Articular chondrocyte of knee joint (primary cell): Measurements from ENCODE around the gene CLEC18C. TPM values are rescaled to one million over a fixed set of nuclear protein-coding genes. Genes with fewer than 3 reads are reported as not detected.

ENCODE experiments used
- small RNA-seq: library from RNA; depleted of rRNA; stranded (forward); fragments of <200 nt; gene quantifications from one replicate; pipeline ENCODE3, GENCODE V24; 2012
- total RNA-seq: library from RNA; depleted of rRNA; stranded (reverse); fragments of >200 nt; gene quantifications from 2 replicates; pipeline ENCODE4 v1.2.3, GENCODE V29; 2012

Gene CLEC18C
- total RNA-seq = 0.13 and 0.22 TPM in 2 replicates

GRCh38 chr16:70173212-70173837 lies at the start of gene CLEC18C:
CLEC18C (plus strand) TSS chr16:70173787; CDS start chr16:70174279, 492 bp downstream.

Small RNA genes lying within 50 kb of the gene (small RNA-seq; reads per million reads assigned to genes)
- not detected for gene AC009060.2

Other genes starting within 250 kb of the CLEC18C start
- gene CLEC18A, start 222.5 kb upstream of the CLEC18C start, total RNA-seq = 0.65 and 0.86 TPM in 2 replicates
- 22.9 and 28.2 TPM in 2 replicates for gene PDPR, start 59.5 kb upstream of the CLEC18C start, total RNA-seq
- gene EXOSC6, start 78.2 kb downstream of the CLEC18C start, total RNA-seq = 24.3 and 25.1 TPM in 2 replicates
- 103 and 115 TPM in 2 replicates for gene AARS1, start 115.7 kb downstream of the CLEC18C start, total RNA-seq
- gene DDX19B, start 125.4 kb downstream of the CLEC18C start, total RNA-seq = 34.8 and 36.3 TPM in 2 replicates
- gene DDX19A, start 173.1 kb downstream of the CLEC18C start, total RNA-seq = 36.7 and 36.8 TPM in 2 replicates